Body of pancreas (tissue), 4 donors: ENCODE results near the gene PPP6R2.

ENCODE experiments used
- CTCF ChIP-seq, 7 experiments: fragments of 450-650 bp in 4 of 7; fragments of 200-600 bp in 3 of 7; sonication (generic) in 3 of 7; IDR thresholded peaks; one replicate each; pipeline ENCODE4 v1.5.1; 2016 to 2019; ENCODE audit warnings: antibody characterized with exemption in 7 of 7
- POLR2A ChIP-seq, 3 donors: fragments of 450-650 bp; IDR thresholded peaks; one replicate each; pipeline ENCODE4 v1.6.1; 2016; ENCODE audit warnings: antibody characterized with exemption in 3 of 3, mild to moderate bottlenecking in 2 of 3

GRCh38 chr22:50437511-50438304 is 94.6 kb downstream of the PPP6R2 start:
- no peak for TF ChIP-seq CTCF (IDR thresholded peaks at IDR 0.05)
- no peak for TF ChIP-seq POLR2A (IDR thresholded peaks at IDR 0.05)
